Nucleus accumbens (tissue), 56 donors: Measurements from ENCODE around the gene HOXD10.

ENCODE experiments used
- DNase-seq, 56 donors: peaks; one replicate each; lab custom pipeline; 2025; lab: John Stamatoyannopoulos, UW

HOXD10 gene

GRCh38 chr2:176147210-176147799 lies 30.7 kb downstream of the HOXD10 start:
- no peak for DNase-seq

- no peak for DNase-seq
Observed at GRCh38 chr2:176147800-176148496, 31.4 kb downstream of the HOXD10 start.

- DNase-seq: no peak
Observed at GRCh38 chr2:176148751-176149421, 32.3 kb downstream of the HOXD10 start.

- DNase-seq: no peak
Observed at GRCh38 chr2:176149481-176149938, 32.9 kb downstream of the HOXD10 start.

GRCh38 chr2:176149939-176150583 lies 33.5 kb downstream of the HOXD10 start:
- no peak for DNase-seq

GRCh38 chr2:176150584-176151441 lies 34.2 kb downstream of the HOXD10 start:
- no peak for DNase-seq

- DNase-seq: no peak
Observed at GRCh38 chr2:176151442-176152287, 35.1 kb downstream of the HOXD10 start, which contains the start of gene HOXD4. TSS of gene HOXD4 (plus strand) at chr2:176151550. CDS start at chr2:176151634, 84 bp downstream.

GRCh38 chr2:176152350-176153181 lies 36.0 kb downstream of the HOXD10 start:
- no peak for DNase-seq

GRCh38 chr2:176154576-176155252 lies 38.1 kb downstream of the HOXD10 start:
- DNase-seq: no peak

- DNase-seq: no peak
Observed at GRCh38 chr2:176155356-176156044, 38.9 kb downstream of the HOXD10 start.

- no peak for DNase-seq
Observed at GRCh38 chr2:176156301-176156806, 39.8 kb downstream of the HOXD10 start.

- no peak for DNase-seq
Observed at GRCh38 chr2:176156807-176157498, 40.4 kb downstream of the HOXD10 start, which contains the start of gene HOXD3. TSS of gene HOXD3 (plus strand) at chr2:176157307. CDS start at chr2:176169115, 11,808 bp downstream.

- no peak for DNase-seq
Observed at GRCh38 chr2:176157499-176158185, 41.1 kb downstream of the HOXD10 start.

GRCh38 chr2:176158186-176158591 lies 41.6 kb downstream of the HOXD10 start:
- no peak for DNase-seq

GRCh38 chr2:176158855-176159662 lies 42.5 kb downstream of the HOXD10 start:
- no peak for DNase-seq
